Muscle of leg (tissue), 11 donors: ENCODE measurements around the gene SAMD14. TPM values are rescaled to one million over a fixed set of nuclear protein-coding genes. Genes with fewer than 3 reads are reported as not detected.

Source experiments
- DNase-seq: peaks from one replicate; pipeline ENCODE4 v3.0.0; 2013
- H3K27ac ChIP-seq: one replicate; pipeline ENCODE4 v1.5.1; 2013; ENCODE audit warnings: mild to moderate bottlenecking, low read length, control low read depth
- H3K27me3 ChIP-seq: one replicate; pipeline ENCODE4 v1.6.1; 2013; ENCODE audit warnings: low read length; ENCODE audit not compliant: control insufficient read depth, insufficient read depth
- H3K36me3 ChIP-seq: one replicate; pipeline ENCODE4 v1.6.1; 2013; ENCODE audit warnings: low read length; ENCODE audit not compliant: control insufficient read depth, insufficient read depth
- H3K4me1 ChIP-seq: one replicate; pipeline ENCODE4 v1.6.1; 2013; ENCODE audit warnings: low read length; ENCODE audit not compliant: control insufficient read depth, insufficient read depth
- H3K4me3 ChIP-seq: one replicate; pipeline ENCODE4 v1.5.1; 2013; ENCODE audit warnings: low read length, control low read depth
- H3K9me3 ChIP-seq: replicated peaks from 2 replicates; pipeline ENCODE4 v1.6.1; 2013; ENCODE audit warnings: low read depth, low read length; ENCODE audit not compliant: control insufficient read depth
- WGBS: methylation state at CpG from one replicate; pipeline ENCODE4 v1.1.5; 2013; ENCODE audit warnings: missing lambda C conversion rate; ENCODE audit not compliant: insufficient coverage; 5-methylcytosine and 5-hydroxymethylcytosine counted together
- polyA plus RNA-seq, 8 donors: library from polyadenylated mRNA; unstranded; fragments of 120-200 nt; gene quantifications; one replicate each; pipeline versions ENCODE4 v1.2.1 to v1.2.3, GENCODE V29; 2013; ENCODE audit warnings: inconsistent platforms in 1 of 8, low replicate concordance in 1 of 8; ENCODE audit not compliant: insufficient read length in 8 of 8, insufficient read depth in 1 of 8
- total RNA-seq: library from RNA; stranded (reverse); fragments of 120-200 nt; gene quantifications from one replicate; pipeline ENCODE4 v1.2.4, GENCODE V29; 2013

SAMD14 gene
- total and polyA plus RNA-seq, 9 donors, result 1.5 to 10.3 (median 5.5) TPM

GRCh38 chr17:50076221-50076590, 53.8 kb downstream of the SAMD14 start:
- H3K36me3 ChIP-seq, result peaks cover 53% of the 10 kb centered on the region
- no peak overlapping the region for H3K27ac ChIP-seq
- no peak for DNase-seq
- no peaks in the 10 kb centered on the region for H3K9me3 ChIP-seq
- H3K4me3 ChIP-seq, result no peak overlapping the region
- 61% methylated on average over 12 of the region's 16 CpGs for WGBS
- peaks cover 46% of the 10 kb centered on the region for H3K4me1 ChIP-seq
- peaks cover 10% of the 10 kb centered on the region for H3K27me3 ChIP-seq

GRCh38 chr17:50075446-50076032, 54.4 kb downstream of the SAMD14 start:
- H3K27me3 ChIP-seq, result peaks cover 10% of the 10 kb centered on the region
- no peaks in the 10 kb centered on the region for H3K9me3 ChIP-seq
- H3K27ac ChIP-seq, result no peak overlapping the region
- no peak for DNase-seq
- WGBS, result 90% methylated on average over 16 of the region's 16 CpGs
- peaks cover 54% of the 10 kb centered on the region for H3K36me3 ChIP-seq
- H3K4me1 ChIP-seq, result peaks cover 40% of the 10 kb centered on the region
- no peak overlapping the region for H3K4me3 ChIP-seq

- Histone ChIP-seq H3K36me3 (peaks cover 56% of the 10 kb centered on the region), H3K9me3 (no peaks in the 10 kb centered on the region), H3K4me1 (peaks cover 27% of the 10 kb centered on the region), H3K4me3 (no peak overlapping the region), H3K27ac (no peak overlapping the region), H3K27me3 (peaks cover 10% of the 10 kb centered on the region)
- no peak for DNase-seq
- WGBS, result 96% methylated on average over 2 of the region's 6 CpGs
These were observed 55.7 kb downstream of the SAMD14 start for GRCh38 chr17:50074227-50074626.

- DNase-seq, result no peak
- H3K9me3 ChIP-seq, result no peaks in the 10 kb centered on the region
- WGBS, result no CpG with 5 or more reads among the region's 1 CpG
- no peak overlapping the region for H3K27ac ChIP-seq
- H3K4me1 ChIP-seq, result peaks cover 18% of the 10 kb centered on the region
- H3K36me3 ChIP-seq, result peaks cover 49% of the 10 kb centered on the region
- no peak overlapping the region for H3K4me3 ChIP-seq
- H3K27me3 ChIP-seq, result peaks cover 10% of the 10 kb centered on the region
These were observed 57.0 kb downstream of the SAMD14 start for GRCh38 chr17:50072925-50073324.

GRCh38 chr17:50072130-50072529, 57.8 kb downstream of the SAMD14 start:
- H3K36me3 ChIP-seq, result peaks cover 42% of the 10 kb centered on the region
- no peak overlapping the region for H3K4me3 ChIP-seq
- peaks cover 14% of the 10 kb centered on the region for H3K4me1 ChIP-seq
- WGBS, result 90% methylated on average over 3 of the region's 3 CpGs
- H3K27ac ChIP-seq, result no peak overlapping the region
- peaks cover 7% of the 10 kb centered on the region for H3K27me3 ChIP-seq
- no peak for DNase-seq
- H3K9me3 ChIP-seq, result no peaks in the 10 kb centered on the region

GRCh38 chr17:50071692-50072091, 58.3 kb downstream of the SAMD14 start:
- Histone ChIP-seq H3K4me3 (no peak overlapping the region), H3K9me3 (no peaks in the 10 kb centered on the region), H3K36me3 (peaks cover 41% of the 10 kb centered on the region), H3K27me3 (peaks cover 4% of the 10 kb centered on the region), H3K4me1 (peaks cover 14% of the 10 kb centered on the region), H3K27ac (no peak overlapping the region)
- WGBS, result 100% methylated on average over 1 of the region's 6 CpGs
- no peak for DNase-seq

- Histone ChIP-seq H3K27me3 (no peaks in the 10 kb centered on the region), H3K4me1 (peaks cover 8% of the 10 kb centered on the region), H3K4me3 (no peak overlapping the region), H3K9me3 (no peaks in the 10 kb centered on the region), H3K36me3 (peaks cover 41% of the 10 kb centered on the region), H3K27ac (no peak overlapping the region)
- DNase-seq, result no peak
- WGBS, result 95% methylated on average over 13 of the region's 16 CpGs
These were observed 58.9 kb downstream of the SAMD14 start for GRCh38 chr17:50070908-50071680.

GRCh38 chr17:50067996-50068395, 62.0 kb downstream of the SAMD14 start:
- peaks cover 27% of the 10 kb centered on the region for H3K36me3 ChIP-seq
- no peaks in the 10 kb centered on the region for H3K9me3 ChIP-seq
- peaks cover 27% of the 10 kb centered on the region for H3K4me1 ChIP-seq
- H3K4me3 ChIP-seq, result no peak overlapping the region
- no peaks in the 10 kb centered on the region for H3K27me3 ChIP-seq
- 91% methylated on average over 9 of the region's 13 CpGs for WGBS
- H3K27ac ChIP-seq, result no peak overlapping the region
- DNase-seq, result no peak

- no peak for DNase-seq
- Histone ChIP-seq H3K9me3 (no peaks in the 10 kb centered on the region), H3K36me3 (peaks cover 21% of the 10 kb centered on the region), H3K27me3 (no peaks in the 10 kb centered on the region), H3K27ac (peak overlapping the region; percentile 35), H3K4me1 (peaks cover 37% of the 10 kb centered on the region), H3K4me3 (no peak overlapping the region)
- WGBS, result 90% methylated on average over 2 of the region's 2 CpGs
These were observed 63.0 kb downstream of the SAMD14 start for GRCh38 chr17:50066995-50067394.

- no peak for DNase-seq
- WGBS, result 74% methylated on average over 2 of the region's 3 CpGs
- Histone ChIP-seq H3K36me3 (peaks cover 10% of the 10 kb centered on the region), H3K4me1 (peaks cover 57% of the 10 kb centered on the region), H3K9me3 (no peaks in the 10 kb centered on the region), H3K27ac (no peak overlapping the region), H3K4me3 (no peak overlapping the region), H3K27me3 (no peaks in the 10 kb centered on the region)
These were observed 64.9 kb downstream of the SAMD14 start for GRCh38 chr17:50065056-50065455.
